Measurements from ENCODE around the gene UBR1. TPM values are rescaled to one million over a fixed set of nuclear protein-coding genes. Genes with fewer than 3 reads are reported as not detected.
A peak's percentile ranks its signal among the peaks of the same experiment; 100 is the strongest.

The UBR1 gene
- 10 to 100 TPM; 39.3 to 50.5 (median 40.8) TPM for total RNA-seq

- peak; percentile 87 to 90 for DNase-seq
- intact Hi-C loops (cut with DNase I): no loop called here
- TF ChIP-seq POLR2A (IDR thresholded peaks at IDR 0.05): peak in 1 of 2 donors; percentile 69
- TF ChIP-seq, protein P1, sequence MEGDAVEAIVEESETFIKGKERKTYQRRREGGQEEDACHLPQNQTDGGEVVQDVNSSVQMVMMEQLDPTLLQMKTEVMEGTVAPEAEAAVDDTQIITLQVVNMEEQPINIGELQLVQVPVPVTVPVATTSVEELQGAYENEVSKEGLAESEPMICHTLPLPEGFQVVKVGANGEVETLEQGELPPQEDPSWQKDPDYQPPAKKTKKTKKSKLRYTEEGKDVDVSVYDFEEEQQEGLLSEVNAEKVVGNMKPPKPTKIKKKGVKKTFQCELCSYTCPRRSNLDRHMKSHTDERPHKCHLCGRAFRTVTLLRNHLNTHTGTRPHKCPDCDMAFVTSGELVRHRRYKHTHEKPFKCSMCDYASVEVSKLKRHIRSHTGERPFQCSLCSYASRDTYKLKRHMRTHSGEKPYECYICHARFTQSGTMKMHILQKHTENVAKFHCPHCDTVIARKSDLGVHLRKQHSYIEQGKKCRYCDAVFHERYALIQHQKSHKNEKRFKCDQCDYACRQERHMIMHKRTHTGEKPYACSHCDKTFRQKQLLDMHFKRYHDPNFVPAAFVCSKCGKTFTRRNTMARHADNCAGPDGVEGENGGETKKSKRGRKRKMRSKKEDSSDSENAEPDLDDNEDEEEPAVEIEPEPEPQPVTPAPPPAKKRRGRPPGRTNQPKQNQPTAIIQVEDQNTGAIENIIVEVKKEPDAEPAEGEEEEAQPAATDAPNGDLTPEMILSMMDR (IDR thresholded peaks at IDR 0.05): no peak
- peak within 1 kb of the TSS; percentile 45 to 65 (median 60) for H3K4me3 ChIP-seq (replicated peaks in 1 of 3)
- no peaks in the 10 kb centered on the region for H3K36me3 ChIP-seq
- no peaks in the 10 kb centered on the region for H3K9me3 ChIP-seq
- H3K27ac ChIP-seq: peak within 1 kb of the TSS; percentile 51 to 91 (median 81)
- no peaks in the 10 kb centered on the region for H3K27me3 ChIP-seq
- WGBS, 2 donors: 0% methylated on average over 33 of the region's 33 CpGs
- peaks cover 9 to 21% of the 10 kb centered on the region in 2 donors for H3K4me1 ChIP-seq
These were observed at the start of gene UBR1 for GRCh38 chr15:43105778-43106485. UBR1 (minus strand) TSS chr15:43106038; CDS start chr15:43106022, 16 bp downstream.

- TF ChIP-seq POLR2A (IDR thresholded peaks at IDR 0.05): no peak
- TF ChIP-seq, protein P1 (IDR thresholded peaks at IDR 0.05): no peak
- Histone ChIP-seq H3K27me3 (no peaks in the 10 kb centered on the region), H3K36me3 (peaks cover 0 to 18% of the 10 kb centered on the region in 2 donors), H3K4me3 (replicated peaks in 1 of 3) (no peak overlapping the region), H3K4me1 (no peaks in the 10 kb centered on the region), H3K27ac (no peak overlapping the region), H3K9me3 (no peaks in the 10 kb centered on the region)
- no peak for DNase-seq
- intact Hi-C loops (cut with DNase I): no loop called here
These were observed 47.4 kb upstream of the UBR1 start for GRCh38 chr15:43153269-43153668.

GRCh38 chr15:43151688-43152087 lies 45.9 kb upstream of the UBR1 start:
- Histone ChIP-seq H3K9me3 (no peaks in the 10 kb centered on the region), H3K36me3 (peaks cover 0 to 13% of the 10 kb centered on the region in 2 donors), H3K4me3 (replicated peaks in 1 of 3) (no peak overlapping the region), H3K4me1 (no peaks in the 10 kb centered on the region), H3K27ac (no peak overlapping the region), H3K27me3 (no peaks in the 10 kb centered on the region)
- intact Hi-C loops (cut with DNase I): no loop called here
- DNase-seq: no peak
- TF ChIP-seq POLR2A (IDR thresholded peaks at IDR 0.05): no peak
- TF ChIP-seq, protein P1 (IDR thresholded peaks at IDR 0.05): no peak
- WGBS, 2 donors: 91 to 92% methylated on average over 2 of the region's 2 CpGs

DNA sequence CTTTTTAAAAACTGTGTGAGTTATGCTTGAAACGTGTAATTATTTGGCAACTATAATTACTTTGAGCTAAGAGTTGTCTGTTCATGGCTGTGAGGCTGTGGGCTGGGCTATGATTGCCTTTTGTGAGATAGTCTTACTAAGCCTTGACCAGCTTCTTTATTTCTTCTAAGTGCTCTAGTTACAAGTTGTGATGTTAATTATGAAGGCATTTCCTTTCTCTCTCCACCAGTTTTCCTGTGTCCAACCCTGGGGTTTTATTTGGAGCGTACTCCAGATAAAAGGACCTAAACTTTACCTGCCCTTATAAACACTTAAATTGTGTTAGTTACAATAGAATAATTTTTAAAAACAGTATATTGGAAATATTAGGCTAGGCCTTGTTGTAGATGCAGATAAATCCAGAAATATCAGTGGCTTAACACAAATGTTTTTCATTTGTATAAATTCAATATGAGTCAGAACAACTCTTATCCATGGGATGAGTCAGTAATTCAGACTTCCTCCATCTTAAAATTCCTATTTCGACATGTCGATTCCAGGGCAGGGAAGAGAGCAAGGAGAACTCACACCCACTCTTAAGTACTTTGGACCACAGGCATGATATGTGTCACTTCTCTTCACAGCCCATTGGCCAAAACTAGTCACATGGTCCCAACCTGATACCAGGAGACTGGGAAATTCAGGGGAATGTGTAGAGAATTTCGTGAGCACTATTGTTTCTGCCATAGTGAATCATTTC lies 44.5 kb upstream of the UBR1 start:
- Histone ChIP-seq H3K27ac (no peak overlapping the region), H3K36me3 (peaks cover 0 to 18% of the 10 kb centered on the region in 2 donors), H3K4me1 (no peaks in the 10 kb centered on the region), H3K4me3 (replicated peaks in 1 of 3) (no peak overlapping the region), H3K9me3 (no peaks in the 10 kb centered on the region), H3K27me3 (no peaks in the 10 kb centered on the region)
- TF ChIP-seq, protein P1 (IDR thresholded peaks at IDR 0.05): no peak
- no peak for TF ChIP-seq POLR2A (IDR thresholded peaks at IDR 0.05)
- 91 to 95% methylated on average over 5 of the region's 5 CpGs for WGBS, 2 donors
- intact Hi-C loops (cut with DNase I): no loop called here
- DNase-seq: no peak

- Histone ChIP-seq H3K36me3 (peaks cover 0 to 18% of the 10 kb centered on the region in 2 donors), H3K4me1 (no peaks in the 10 kb centered on the region), H3K27ac (no peak overlapping the region), H3K4me3 (replicated peaks in 1 of 3) (no peak overlapping the region), H3K9me3 (no peaks in the 10 kb centered on the region), H3K27me3 (no peaks in the 10 kb centered on the region)
- intact Hi-C loops (cut with DNase I): no loop called here
- no peak for DNase-seq
- TF ChIP-seq, protein P1 (IDR thresholded peaks at IDR 0.05): no peak
- TF ChIP-seq POLR2A (IDR thresholded peaks at IDR 0.05): no peak
- 91 to 93% methylated on average over 5 of the region's 5 CpGs for WGBS, 2 donors
These were observed 40.3 kb upstream of the UBR1 start for GRCh38 chr15:43146184-43146583.
